AG10803 (cell line): ENCODE results near the gene STAC2.
A peak's percentile ranks its signal among the peaks of the same experiment; 100 is the strongest.

Experiments
- DNase-seq: peaks from one replicate; pipeline ENCODE4 v3.0.0; 2010; ENCODE audit warnings: low read depth
- H3K4me3 ChIP-seq: 2 replicates; pipeline ENCODE4 v1.5.1; 2011; ENCODE audit warnings: mild to moderate bottlenecking, low read length, control low read depth
- TF ChIP-seq, protein P1 (sequence below): conservative IDR thresholded peaks from 2 replicates; pipeline ENCODE4 v1.5.1; 2011; ENCODE audit warnings: mild to moderate bottlenecking, low read length, control low read depth, inconsistent platforms

Gene STAC2

DNA sequence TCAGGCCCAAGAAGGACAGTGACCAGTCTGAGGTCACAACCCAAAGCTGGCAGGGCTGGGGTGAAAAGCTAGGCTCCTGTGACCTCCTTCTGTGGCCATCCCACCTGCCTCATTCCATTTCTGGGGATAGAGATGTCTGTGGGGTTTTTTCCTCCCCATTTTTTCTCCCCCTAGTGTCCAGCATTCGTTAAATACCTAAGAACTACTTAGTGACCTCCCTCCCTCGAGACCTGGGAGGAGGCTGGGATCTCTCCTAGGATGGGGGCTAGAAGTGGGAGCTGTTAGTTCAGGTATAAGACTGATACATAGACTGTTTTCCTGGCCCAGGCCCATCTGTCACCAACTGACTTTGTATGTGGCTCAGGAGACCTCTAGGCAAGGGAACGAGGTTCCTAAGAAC is 20.5 kb upstream of the STAC2 start:
- H3K4me3 ChIP-seq, result no peak overlapping the region
- TF ChIP-seq, protein P1, sequence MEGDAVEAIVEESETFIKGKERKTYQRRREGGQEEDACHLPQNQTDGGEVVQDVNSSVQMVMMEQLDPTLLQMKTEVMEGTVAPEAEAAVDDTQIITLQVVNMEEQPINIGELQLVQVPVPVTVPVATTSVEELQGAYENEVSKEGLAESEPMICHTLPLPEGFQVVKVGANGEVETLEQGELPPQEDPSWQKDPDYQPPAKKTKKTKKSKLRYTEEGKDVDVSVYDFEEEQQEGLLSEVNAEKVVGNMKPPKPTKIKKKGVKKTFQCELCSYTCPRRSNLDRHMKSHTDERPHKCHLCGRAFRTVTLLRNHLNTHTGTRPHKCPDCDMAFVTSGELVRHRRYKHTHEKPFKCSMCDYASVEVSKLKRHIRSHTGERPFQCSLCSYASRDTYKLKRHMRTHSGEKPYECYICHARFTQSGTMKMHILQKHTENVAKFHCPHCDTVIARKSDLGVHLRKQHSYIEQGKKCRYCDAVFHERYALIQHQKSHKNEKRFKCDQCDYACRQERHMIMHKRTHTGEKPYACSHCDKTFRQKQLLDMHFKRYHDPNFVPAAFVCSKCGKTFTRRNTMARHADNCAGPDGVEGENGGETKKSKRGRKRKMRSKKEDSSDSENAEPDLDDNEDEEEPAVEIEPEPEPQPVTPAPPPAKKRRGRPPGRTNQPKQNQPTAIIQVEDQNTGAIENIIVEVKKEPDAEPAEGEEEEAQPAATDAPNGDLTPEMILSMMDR, result no peak
- no peak for DNase-seq

DNA sequence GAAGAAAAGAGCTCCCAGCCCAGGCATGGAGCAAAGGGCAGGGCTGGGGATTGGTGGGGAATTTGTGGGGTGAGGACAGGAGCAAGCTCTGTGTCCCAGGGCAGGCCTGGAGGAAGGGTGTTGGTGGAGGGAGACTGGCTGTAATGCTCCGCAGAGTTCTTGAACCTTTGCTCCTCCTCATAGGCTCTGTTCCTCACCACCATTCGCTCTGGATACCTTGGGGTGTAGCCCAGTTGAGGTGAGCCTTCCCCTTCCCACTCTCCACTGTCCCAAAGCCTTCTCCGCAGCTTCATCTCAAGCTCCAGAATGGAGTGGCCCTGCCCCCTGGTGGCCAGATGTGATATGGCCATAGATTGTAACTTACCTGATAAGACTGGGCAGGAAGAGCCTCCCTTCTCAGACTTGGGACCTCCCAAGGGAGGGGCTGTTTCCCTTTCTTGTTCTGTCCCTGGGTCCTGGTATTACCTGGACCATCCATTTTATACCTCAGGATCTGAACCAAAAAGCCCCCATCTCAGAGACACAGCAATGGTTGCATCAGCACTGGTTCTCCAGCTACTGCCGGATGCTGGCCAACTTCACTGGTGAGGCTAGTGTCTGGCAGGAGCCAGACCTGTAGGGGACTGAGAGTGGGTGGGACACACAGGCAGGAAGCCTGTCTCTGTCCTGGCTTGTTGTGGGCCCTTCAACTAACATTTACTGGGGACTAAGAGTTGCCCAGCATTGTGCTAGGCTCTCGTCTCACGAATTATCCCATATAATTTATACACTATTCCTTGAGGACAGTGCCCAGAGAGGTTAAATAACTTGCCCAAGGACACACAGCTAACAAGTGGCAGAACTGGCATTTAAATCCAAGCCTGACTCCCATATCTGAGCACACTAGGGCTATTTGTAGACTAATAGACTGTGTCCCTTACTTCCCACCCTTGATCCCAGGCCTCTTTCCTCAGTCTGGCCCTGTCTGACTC is 19.1 kb upstream of the STAC2 start:
- TF ChIP-seq, protein P1, result peak; percentile 97
- peak; percentile 70 for DNase-seq
- no peak overlapping the region for H3K4me3 ChIP-seq

DNA sequence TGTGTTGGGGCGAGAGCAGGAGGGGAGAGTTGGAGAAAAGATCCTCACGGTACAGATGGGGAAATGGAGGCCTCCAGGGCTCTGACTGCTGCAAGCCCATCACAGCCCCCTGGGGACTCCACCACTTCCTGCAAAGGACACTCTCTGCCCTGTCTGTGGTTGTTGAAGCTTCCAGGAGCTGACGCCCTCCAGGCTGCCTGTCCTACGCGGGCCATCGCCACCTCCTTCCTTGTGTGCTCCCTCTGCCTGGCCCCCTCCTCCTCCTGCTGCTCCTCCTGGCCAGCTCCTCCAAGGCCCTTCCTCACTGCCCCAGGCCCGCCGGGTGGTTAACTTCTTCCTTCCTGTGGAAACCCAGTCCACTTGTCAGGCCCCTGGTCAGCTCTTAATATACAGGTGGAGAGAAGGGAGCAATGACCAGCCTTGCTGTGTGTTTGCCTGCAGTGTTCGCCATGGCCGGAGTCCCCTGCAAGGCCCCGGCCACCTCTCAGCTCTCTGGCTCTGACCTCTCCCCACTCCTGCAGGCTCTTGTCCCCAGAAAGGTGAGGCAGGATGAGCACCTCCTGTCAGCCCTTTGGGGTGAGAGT is 18.4 kb upstream of the STAC2 start:
- no peak for DNase-seq
- TF ChIP-seq, protein P1, result no peak
- no peak overlapping the region for H3K4me3 ChIP-seq

DNA sequence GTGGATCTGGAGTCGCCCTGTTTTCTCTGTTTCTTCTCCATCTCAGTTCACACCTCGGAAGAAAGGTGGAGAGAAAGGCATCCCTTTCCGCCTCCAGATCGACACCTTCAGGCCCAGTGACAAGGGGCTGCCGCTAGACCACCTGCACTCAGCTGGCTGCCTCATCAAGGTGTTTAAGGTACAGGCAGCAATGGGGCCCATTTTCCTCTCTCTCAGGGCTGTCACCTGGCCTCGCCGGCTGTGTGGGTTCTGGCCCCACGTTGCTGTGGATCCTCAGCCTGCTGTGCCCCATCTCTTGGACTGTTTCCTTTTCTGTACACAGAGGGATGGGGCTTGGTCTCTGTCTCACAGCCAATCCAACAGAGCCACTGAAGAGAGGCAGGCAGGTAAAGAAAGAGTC is 17.4 kb upstream of the STAC2 start:
- no peak overlapping the region for H3K4me3 ChIP-seq
- DNase-seq, result no peak
- TF ChIP-seq, protein P1, result no peak

DNA sequence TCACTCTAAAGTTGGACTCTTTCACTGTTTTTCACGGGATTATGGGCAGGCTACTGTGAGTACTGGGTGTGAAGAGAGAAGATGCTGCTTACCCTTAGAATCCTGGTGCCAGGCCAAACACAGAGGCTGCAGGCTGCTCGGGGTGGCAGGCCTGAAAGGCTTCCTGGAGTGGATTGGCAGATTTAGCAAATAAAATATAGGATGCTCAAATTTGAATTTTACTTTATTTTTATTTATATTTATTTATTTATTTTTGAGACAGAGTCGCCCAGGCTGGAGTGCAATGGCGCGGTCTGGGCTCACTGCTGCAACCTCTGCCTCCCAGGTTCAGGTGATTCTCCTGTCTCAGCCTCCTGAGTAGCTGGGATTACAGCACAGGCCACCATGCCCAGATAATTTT is 14.9 kb upstream of the STAC2 start:
- TF ChIP-seq, protein P1, result no peak
- DNase-seq, result no peak
- H3K4me3 ChIP-seq, result no peak overlapping the region

DNA sequence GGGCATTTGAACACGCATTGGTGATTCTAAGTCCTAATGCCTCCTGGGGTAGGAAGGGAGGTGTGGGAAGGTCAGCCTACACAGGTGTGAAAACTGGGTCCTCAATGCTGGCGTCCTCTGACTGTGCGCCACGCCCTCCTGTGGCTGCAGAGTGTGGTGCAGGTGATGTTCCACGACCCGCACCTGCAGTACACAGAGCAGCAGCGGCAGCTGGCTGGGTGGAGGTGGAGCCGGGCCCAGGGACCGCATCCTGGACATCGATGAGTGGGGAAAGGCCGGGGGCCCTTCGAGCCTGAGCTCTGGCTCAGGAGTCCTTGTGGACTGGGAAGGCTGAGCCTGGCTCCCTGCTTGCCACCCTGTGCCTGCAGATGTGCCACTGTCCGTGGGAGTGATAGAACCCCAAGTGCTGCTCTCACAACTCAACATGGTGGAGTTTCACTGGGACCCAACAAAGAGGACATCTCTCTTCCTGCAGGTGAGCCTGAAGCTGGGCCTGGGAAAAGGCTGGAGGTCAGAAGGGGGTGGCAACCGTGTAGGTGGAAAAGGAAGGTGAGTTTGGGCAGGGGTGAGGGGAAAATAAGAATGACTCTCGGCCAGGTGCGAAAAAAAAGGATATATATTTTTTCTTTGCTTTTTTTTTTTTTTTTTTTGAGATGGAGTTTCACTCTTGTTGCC is 14.0 kb upstream of the STAC2 start:
- H3K4me3 ChIP-seq, result no peak overlapping the region
- no peak for DNase-seq
- TF ChIP-seq, protein P1, result peak; percentile 58
